ENCODE data around the gene LCORL.
"Not testable (repeated sequence)": the region's sequence is repeated elsewhere in the genome, so short reads cannot be mapped to it uniquely, and the experiment has no call there.

The LCORL gene

DNA sequence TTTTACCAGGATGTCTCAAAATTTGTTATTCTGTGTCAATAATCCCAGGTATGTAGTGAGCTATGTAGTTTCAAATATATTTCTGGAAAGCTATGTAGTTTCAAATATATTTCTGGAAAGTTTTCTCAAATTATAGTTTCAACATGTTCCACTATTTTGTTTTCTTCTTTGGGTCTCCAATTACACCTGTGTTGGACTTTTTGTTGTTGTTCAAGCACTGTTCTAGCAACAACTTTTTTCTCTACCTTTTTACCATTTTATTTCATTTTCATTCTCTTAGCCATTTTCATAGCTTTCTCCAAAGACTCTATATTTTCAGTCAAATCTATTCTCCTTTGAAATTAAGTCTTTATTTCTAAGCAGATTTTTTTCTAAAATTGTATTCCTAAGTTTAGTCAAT, 88.4 kb downstream of the LCORL start:
- in situ Hi-C loops (cut with HindIII; ENCODE audit: low sequenced_read_pairs): no loop called here

DNA sequence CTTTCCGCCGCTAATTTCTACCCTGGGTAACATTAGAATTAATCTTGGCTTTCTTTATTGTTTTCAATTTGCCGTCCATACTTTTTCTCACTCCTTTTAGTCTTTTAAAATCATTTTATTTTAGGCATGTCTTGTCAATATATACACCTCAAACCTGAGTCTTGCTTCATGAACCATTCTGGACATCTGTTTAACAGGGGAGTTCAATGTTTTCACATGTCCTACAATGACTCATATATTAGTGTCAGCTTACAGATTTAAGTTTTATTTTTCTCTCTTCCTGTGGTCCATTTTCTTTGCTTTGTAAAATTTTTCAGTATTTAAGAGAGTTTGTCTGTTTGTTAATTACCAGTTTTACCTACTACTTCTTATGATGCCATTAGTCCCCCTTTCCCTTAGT, 89.5 kb downstream of the LCORL start:
- in situ Hi-C loops (cut with HindIII; ENCODE audit: low sequenced_read_pairs): no loop called here

GRCh38 chr4:17930256-17930655, 91.3 kb downstream of the LCORL start:
- in situ Hi-C loops (cut with HindIII; ENCODE audit: low sequenced_read_pairs): no loop called here

DNA sequence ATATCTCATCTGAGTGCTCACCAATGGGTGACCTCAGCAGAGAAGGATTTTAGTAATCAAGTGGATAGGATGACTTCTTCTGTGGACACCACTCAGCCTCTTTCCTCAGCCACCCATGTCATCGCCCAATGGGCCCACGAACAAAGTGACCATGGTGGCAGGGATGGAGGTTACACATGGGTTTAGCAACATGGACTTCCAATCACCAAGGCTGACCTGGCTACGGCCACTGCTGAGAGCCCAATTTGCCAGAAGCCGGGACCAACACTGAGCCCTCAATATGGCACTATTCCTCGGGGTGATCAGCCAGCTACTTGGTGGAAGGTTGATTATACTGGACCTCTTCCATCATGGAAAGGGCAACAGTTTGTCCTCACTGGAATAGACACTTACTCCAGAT, 97.4 kb downstream of the LCORL start:
- in situ Hi-C loops (cut with HindIII; ENCODE audit: low sequenced_read_pairs): no loop called here

GRCh38 chr4:17921451-17921850, 100.1 kb downstream of the LCORL start:
- in situ Hi-C loops (cut with HindIII; ENCODE audit: low sequenced_read_pairs): no loop called here

DNA sequence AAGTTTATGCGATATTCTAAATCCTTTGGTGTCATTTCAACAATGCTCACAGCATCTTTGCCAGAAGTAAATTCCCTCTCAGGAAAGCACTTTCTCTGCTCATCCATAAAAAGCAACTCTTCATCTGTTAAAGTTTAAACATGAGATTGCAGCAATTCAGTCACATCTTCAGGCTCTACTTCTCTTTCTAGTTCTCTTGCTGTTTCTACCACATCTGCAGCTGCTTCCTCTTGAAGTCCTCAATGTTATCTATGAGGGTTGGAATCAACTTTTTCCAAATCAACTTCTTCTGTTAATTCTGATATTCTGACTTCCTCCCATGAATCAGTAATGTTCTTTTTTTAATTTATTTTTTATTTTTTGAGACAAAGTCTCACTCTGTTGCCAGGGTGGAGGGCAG, 100.9 kb downstream of the LCORL start:
- in situ Hi-C loops (cut with HindIII; ENCODE audit: low sequenced_read_pairs): no loop called here

GRCh38 chr4:17915439-17915838, 106.1 kb downstream of the LCORL start:
- in situ Hi-C loops (cut with HindIII; ENCODE audit: low sequenced_read_pairs): no loop called here

DNA sequence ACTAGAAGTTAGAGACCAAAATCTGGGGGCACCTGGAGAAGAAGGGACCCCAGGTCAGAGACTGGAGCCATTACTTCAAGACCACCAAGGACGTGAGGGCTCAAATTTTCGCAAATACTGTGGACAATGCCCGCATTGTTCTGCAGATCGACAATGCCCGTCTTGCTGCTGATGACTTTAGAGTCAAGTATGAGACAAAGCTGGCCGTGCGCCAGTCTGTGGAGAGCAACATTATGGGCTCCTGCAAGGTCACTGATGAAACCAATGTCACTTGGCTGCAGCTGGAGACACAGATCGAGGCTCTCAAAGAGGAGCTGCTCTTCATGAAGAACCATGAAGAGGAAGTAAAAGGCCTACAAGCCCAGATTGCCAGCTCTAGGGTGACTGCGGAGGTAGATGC, 109.5 kb downstream of the LCORL start:
- in situ Hi-C loops (cut with HindIII; ENCODE audit: low sequenced_read_pairs): no loop called here

DNA sequence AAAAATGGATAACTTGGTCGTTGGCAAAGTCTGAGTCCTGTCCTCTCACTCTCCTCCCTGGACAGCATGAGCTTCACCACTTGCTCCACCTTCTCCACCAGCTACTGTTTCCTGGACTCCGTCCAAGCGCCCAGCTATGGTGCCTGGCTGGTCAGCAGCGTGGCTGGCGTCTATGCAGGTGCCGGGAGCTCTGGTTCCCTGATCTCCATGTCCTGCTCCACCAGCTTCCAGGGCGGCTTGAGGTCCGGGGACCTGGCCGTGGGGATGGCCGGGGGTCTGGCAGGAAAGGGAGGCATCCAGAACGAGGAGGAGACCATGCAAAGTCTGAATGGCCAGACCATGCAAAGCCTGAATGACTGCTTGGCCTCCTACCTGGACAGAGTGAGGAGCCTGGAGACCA, 109.9 kb downstream of the LCORL start:
- in situ Hi-C loops (cut with HindIII; ENCODE audit: low sequenced_read_pairs): no loop called here

- in situ Hi-C loops (cut with HindIII; ENCODE audit: low sequenced_read_pairs): no loop called here
Measured at GRCh38 chr4:17898553-17899055, 123.0 kb downstream of the LCORL start.

DNA sequence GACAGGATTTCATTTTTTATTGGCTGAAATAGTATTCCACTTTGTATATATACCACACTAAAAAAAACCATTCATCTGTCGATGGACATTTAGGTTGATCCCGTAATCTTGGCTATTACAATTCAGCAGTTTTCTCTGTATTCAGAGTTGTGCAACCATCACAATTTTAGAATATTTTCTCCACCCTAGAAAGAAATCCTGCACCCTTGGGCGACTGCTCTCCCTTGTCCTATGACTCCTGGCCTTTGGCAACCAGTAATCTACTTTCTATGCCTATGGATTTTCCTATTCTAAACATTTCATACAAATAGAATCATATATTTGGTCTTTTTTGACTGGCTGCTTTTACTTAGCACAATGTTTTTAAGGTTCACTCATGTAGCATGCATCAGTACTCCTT, 126.1 kb downstream of the LCORL start:
- in situ Hi-C loops (cut with HindIII; ENCODE audit: low sequenced_read_pairs): no loop called here

DNA sequence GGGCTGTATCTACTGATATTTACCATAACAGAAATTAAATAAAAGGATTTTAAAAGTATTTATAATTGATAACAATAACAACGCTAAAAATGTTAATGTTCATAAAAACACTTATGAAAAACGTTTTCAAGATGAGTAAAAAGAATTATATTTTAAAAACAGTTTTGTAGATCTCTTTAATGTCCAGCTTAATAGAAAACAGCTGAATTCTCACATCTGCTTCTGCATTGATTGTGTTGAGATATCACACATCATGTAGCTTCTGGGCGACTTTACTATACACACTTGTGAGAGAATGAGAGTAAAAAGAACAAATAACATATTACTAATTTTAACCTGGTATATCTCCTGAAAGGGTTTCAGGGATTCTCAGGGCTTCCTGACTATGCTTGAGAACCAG, 127.1 kb downstream of the LCORL start:
- in situ Hi-C loops (cut with HindIII; ENCODE audit: low sequenced_read_pairs): no loop called here

GRCh38 chr4:17889692-17890091, 131.9 kb downstream of the LCORL start:
- in situ Hi-C loops (cut with HindIII; ENCODE audit: low sequenced_read_pairs): no loop called here

GRCh38 chr4:17884511-17884910, 137.0 kb downstream of the LCORL start:
- in situ Hi-C loops (cut with HindIII; ENCODE audit: low sequenced_read_pairs): no loop called here

DNA sequence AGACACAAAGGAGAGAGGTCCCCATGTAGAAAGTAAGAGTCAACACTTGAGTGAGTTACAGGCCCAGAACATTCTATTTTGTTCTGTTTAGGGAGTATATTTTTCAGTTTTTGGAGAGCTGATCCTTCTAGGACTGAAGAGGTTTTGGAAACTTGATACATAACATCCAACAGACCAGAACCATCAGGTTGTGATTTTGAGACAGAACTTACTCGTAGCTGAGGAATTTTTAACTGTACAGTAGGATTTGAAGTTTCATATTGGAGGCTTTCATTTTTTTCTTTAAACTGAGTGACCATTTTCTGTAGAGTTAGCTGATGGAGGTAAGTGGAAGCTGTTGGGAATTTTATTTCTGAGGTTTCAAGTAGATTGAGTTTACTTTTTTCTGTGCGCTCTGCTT, 137.5 kb downstream of the LCORL start:
- in situ Hi-C loops (cut with HindIII; ENCODE audit: low sequenced_read_pairs): no loop called here

DNA sequence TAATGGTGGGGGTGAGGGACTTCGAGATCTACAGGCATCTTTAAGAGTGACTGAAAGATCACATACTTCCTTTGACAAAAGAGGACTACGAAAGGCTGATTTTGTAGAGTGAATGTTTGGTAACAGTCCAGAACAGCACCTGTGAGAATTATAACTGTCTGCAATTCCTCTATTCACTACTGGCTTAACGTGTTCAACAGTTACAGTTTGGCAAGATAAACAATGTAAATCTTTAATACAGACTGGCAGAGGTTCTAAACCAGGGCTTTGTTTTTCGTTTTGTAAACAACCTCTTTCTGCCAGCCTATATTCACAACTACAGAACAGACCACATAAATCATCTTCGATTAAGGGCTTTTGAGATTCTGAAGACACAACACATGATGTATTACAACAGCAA, 143.9 kb downstream of the LCORL start:
- in situ Hi-C loops (cut with HindIII; ENCODE audit: low sequenced_read_pairs): no loop called here

- in situ Hi-C loops (cut with HindIII; ENCODE audit: low sequenced_read_pairs): no loop called here
Measured at GRCh38 chr4:17876943-17877342, 144.6 kb downstream of the LCORL start.

- in situ Hi-C loops (cut with HindIII; ENCODE audit: low sequenced_read_pairs): no loop called here
Measured at GRCh38 chr4:17875402-17876070, 146.0 kb downstream of the LCORL start.

- in situ Hi-C loops (cut with HindIII; ENCODE audit: low sequenced_read_pairs): no loop called here
Measured at GRCh38 chr4:17869327-17869726, 152.2 kb downstream of the LCORL start.

DNA sequence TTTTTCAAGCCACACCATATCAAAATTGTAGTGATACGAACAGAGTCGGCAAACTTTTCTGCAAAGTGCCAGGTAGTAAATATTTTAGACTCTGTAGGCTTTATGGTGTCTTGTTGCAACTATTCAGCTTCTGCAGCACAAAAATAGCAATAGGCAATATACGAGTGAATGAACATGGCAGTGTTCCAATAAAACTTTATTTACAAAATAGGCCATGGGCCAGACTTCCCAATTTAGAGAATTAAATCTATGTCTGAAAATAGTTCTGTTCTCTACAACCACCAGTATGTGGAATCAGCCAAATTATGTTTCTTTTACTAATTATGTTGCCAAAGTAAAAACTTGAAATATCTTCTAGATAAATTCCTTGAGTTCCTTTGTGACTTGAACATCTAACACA, 154.3 kb downstream of the LCORL start:
- in situ Hi-C loops (cut with HindIII; ENCODE audit: low sequenced_read_pairs): no loop called here

DNA sequence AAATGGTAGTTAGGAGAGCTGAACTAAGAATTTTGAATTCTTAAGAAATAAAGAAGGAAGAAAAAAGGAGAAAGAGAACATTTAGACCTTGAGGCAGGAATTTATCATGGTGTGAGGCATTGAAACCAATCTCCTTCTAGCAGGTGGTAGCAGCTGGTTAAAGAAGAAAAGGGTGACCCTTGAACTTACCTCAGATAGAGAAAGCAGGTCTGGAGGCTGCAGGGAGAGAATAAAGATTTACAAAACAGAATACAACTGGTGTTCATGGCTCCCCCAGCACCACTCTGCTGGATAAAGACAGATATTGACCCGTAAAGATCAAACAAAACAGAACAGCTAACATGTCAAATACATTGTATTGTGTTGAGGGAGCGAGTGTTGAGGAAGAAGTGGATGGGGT, 154.7 kb downstream of the LCORL start:
- in situ Hi-C loops (cut with HindIII; ENCODE audit: low sequenced_read_pairs): no loop called here

- in situ Hi-C loops (cut with HindIII; ENCODE audit: low sequenced_read_pairs): no loop called here
Measured at GRCh38 chr4:17865866-17866363, 155.6 kb downstream of the LCORL start.

DNA sequence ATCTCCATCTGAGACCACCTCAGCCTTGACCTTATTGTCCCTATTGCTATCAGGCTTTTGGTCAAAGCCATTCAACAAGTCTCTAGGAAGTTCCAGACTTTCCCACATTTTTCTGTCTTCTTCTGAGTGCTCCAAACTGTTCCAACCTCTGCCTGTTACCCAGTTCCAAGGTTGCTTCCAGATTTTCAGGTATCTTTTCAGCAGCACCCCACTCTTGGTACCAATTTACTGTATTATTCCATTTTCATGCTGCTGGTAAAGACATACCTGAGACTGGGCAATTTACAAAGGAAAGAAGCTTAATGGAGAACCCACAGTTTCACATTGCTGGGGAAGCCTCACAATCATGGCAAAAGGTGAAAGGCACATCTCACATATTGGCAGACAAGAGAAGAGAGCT, 159.6 kb downstream of the LCORL start:
- in situ Hi-C loops (cut with HindIII; ENCODE audit: low sequenced_read_pairs): not testable (repeated sequence)

Data from endothelial cell of hepatic sinusoid (primary cell).